Measurements from ENCODE around the gene RECQL5. TPM values are rescaled to one million over a fixed set of nuclear protein-coding genes. Genes with fewer than 3 reads are reported as not detected.

The RECQL5 gene
- total and polyA plus RNA-seq, 2 donors (not counting 1 experiment from before 2014, with no cell fraction given) = 58.5 to 70.5 TPM

DNA sequence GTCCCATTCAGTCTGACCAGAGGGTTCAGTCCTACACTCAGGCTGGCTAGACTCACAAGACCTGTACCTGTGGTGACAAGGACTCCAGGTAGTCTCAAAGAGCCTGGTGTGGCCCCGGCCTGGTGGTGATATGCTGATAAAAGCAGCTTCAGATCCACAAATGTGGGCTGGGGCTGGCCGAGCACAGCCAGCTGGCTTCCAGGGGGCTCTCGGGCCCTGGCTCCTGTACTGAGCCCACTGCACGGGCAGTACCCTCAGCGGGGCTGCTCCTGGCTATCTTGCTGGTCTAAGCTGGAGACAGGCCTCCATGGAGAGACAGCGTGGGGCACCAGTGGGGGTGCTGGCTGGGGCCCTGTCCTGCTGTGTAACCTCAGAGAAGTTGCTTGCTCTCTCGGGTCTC is 29.4 kb downstream of the RECQL5 start:
- Mint-ChIP-seq H3K9me3 (ENCODE audit: insufficient read depth) (no peaks in the 10 kb centered on the region), H3K4me3 (no peak overlapping the region), H3K4me1 (peaks cover 13% of the 10 kb centered on the region), H3K27ac (no peak overlapping the region), H3K27me3 (no peaks in the 10 kb centered on the region)
- ATAC-seq (ENCODE audit: low read depth) (no peak), DNase-seq (no peak)
- Histone ChIP-seq H3K79me2 (ENCODE audit: control insufficient read depth, insufficient read depth, low read length) (no peaks in the 10 kb centered on the region), H3K4me3 (ENCODE audit: control extremely low read depth in 1 of 5, extremely low read depth in 1 of 5, insufficient read depth in 1 of 5, low read depth in 2 of 5, low read length in 4 of 5) (no peak overlapping the region), H3K9me3 (ENCODE audit: control extremely low read depth in 1 of 3, control insufficient read depth in 2 of 3, insufficient read depth in 1 of 3, low read length in 2 of 3) (no peaks in the 10 kb centered on the region), H3K27ac (ENCODE audit: low read length in 2 of 2) (no peak overlapping the region), H3K9ac (ENCODE audit: low read length) (no peak overlapping the region), H3K4me1 (ENCODE audit: control insufficient read depth in 2 of 2, insufficient read depth in 2 of 2, low read length in 2 of 2) (peaks cover 9 to 18% of the 10 kb centered on the region in 2 donors), H2AFZ (ENCODE audit: insufficient read depth, low read depth, low read length, poor library complexity, severe bottlenecking) (no peak overlapping the region), H4K20me1 (ENCODE audit: control insufficient read depth, insufficient read depth, low read length, poor library complexity, severe bottlenecking) (peaks cover 9% of the 10 kb centered on the region), H3K27me3 (replicated peaks in 1 of 4; ENCODE audit: control extremely low read depth in 1 of 4, control insufficient read depth in 3 of 4, insufficient read depth in 4 of 4, low read length in 3 of 4) (no peaks in the 10 kb centered on the region), H3K36me3 (replicated peaks in 1 of 2; ENCODE audit: control extremely low read depth in 1 of 2, control insufficient read depth in 1 of 2, extremely low read depth in 1 of 2, insufficient read depth in 2 of 2, low read length in 1 of 2) (peaks cover 0 to 9% of the 10 kb centered on the region in 2 experiments), H3K4me2 (replicated peaks; ENCODE audit: low read depth, low read length, poor library complexity, severe bottlenecking) (no peak overlapping the region)
- POLR2A ChIA-PET = interaction anchor here (0.5 kb wide), 1 partner anchor 668 kb away, joined by 5 read pairs; no protein-coding TSS in a partner anchor
- TF ChIP-seq, protein P1, sequence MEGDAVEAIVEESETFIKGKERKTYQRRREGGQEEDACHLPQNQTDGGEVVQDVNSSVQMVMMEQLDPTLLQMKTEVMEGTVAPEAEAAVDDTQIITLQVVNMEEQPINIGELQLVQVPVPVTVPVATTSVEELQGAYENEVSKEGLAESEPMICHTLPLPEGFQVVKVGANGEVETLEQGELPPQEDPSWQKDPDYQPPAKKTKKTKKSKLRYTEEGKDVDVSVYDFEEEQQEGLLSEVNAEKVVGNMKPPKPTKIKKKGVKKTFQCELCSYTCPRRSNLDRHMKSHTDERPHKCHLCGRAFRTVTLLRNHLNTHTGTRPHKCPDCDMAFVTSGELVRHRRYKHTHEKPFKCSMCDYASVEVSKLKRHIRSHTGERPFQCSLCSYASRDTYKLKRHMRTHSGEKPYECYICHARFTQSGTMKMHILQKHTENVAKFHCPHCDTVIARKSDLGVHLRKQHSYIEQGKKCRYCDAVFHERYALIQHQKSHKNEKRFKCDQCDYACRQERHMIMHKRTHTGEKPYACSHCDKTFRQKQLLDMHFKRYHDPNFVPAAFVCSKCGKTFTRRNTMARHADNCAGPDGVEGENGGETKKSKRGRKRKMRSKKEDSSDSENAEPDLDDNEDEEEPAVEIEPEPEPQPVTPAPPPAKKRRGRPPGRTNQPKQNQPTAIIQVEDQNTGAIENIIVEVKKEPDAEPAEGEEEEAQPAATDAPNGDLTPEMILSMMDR (IDR thresholded peaks at IDR 0.05) = no peak
- no peak for TF ChIP-seq EZH2 (IDR thresholded peaks at IDR 0.05; ENCODE audit: borderline replicate concordance, insufficient read depth, low read depth, low read length, poor library complexity, severe bottlenecking)
- intact Hi-C loops (cut with micrococcal nuclease) = no loop called here
- CTCF ChIA-PET = interaction anchor here (2.8 to 19.7 kb wide), 2 partner anchors 16 to 110 kb away, joined by 7 to 389 read pairs; no protein-coding TSS in a partner anchor
- over 99% methylated on average over 7 of the region's 7 CpGs for WGBS (ENCODE audit: insufficient coverage)

DNA sequence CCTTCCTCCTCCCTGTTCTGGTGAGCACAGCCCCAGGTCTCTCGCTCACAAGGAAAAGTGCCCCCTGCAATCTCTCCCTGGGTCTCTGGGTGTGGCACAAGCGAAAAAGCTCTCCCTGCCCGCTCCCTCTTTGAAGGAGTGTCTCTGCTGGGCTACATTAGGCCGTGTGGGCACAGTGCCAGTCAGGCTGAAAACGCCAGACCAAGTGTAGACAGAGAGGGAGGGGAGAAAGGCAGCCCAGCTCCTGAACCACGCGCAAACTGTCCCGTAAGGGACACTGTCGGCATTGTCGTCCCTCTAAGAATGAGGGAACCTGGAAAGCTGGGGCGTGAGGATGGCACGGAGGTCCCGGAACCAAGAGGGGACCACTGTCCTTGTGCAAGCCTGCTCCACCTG is 29.8 kb downstream of the RECQL5 start:
- H3K27ac Mint-ChIP-seq = no peak overlapping the region
- WGBS (ENCODE audit: insufficient coverage) = 98% methylated on average over 13 of the region's 13 CpGs
- CTCF ChIA-PET = interaction anchor here (1.0 to 19.7 kb wide), 4 partner anchors 9 to 111 kb away, joined by 3 to 389 read pairs (median 5); a partner anchor contains a TSS
- no peak overlapping the region for H3K4me3 Mint-ChIP-seq
- Histone ChIP-seq H3K4me3 (ENCODE audit: control extremely low read depth in 1 of 5, extremely low read depth in 1 of 5, insufficient read depth in 1 of 5, low read depth in 2 of 5, low read length in 4 of 5) (no peak overlapping the region), H3K9ac (ENCODE audit: low read length) (no peak overlapping the region), H2AFZ (ENCODE audit: insufficient read depth, low read depth, low read length, poor library complexity, severe bottlenecking) (no peak overlapping the region), H3K9me3 (ENCODE audit: control extremely low read depth in 1 of 3, control insufficient read depth in 2 of 3, insufficient read depth in 1 of 3, low read length in 2 of 3) (no peaks in the 10 kb centered on the region), H4K20me1 (ENCODE audit: control insufficient read depth, insufficient read depth, low read length, poor library complexity, severe bottlenecking) (peaks cover 9% of the 10 kb centered on the region), H3K36me3 (replicated peaks in 1 of 2; ENCODE audit: control extremely low read depth in 1 of 2, control insufficient read depth in 1 of 2, extremely low read depth in 1 of 2, insufficient read depth in 2 of 2, low read length in 1 of 2) (peaks cover 0 to 8% of the 10 kb centered on the region in 2 experiments), H3K4me2 (replicated peaks; ENCODE audit: low read depth, low read length, poor library complexity, severe bottlenecking) (no peak overlapping the region), H3K27me3 (replicated peaks in 1 of 4; ENCODE audit: control extremely low read depth in 1 of 4, control insufficient read depth in 3 of 4, insufficient read depth in 4 of 4, low read length in 3 of 4) (no peaks in the 10 kb centered on the region), H3K79me2 (ENCODE audit: control insufficient read depth, insufficient read depth, low read length) (no peaks in the 10 kb centered on the region), H3K4me1 (ENCODE audit: control insufficient read depth in 2 of 2, insufficient read depth in 2 of 2, low read length in 2 of 2) (peaks cover 9 to 18% of the 10 kb centered on the region in 2 donors), H3K27ac (ENCODE audit: low read length in 2 of 2) (no peak overlapping the region)
- H3K9me3 Mint-ChIP-seq (ENCODE audit: insufficient read depth) = no peaks in the 10 kb centered on the region
- intact Hi-C loops (cut with micrococcal nuclease) = no loop called here
- DNase-seq = no peak
- POLR2A ChIA-PET = interaction anchor here (0.5 kb wide), 1 partner anchor 669 kb away, joined by 5 read pairs; no protein-coding TSS in a partner anchor
- no peaks in the 10 kb centered on the region for H3K27me3 Mint-ChIP-seq
- ATAC-seq (ENCODE audit: low read depth) = no peak
- TF ChIP-seq, protein P1 (IDR thresholded peaks at IDR 0.05) = no peak
- TF ChIP-seq EZH2 (IDR thresholded peaks at IDR 0.05; ENCODE audit: borderline replicate concordance, insufficient read depth, low read depth, low read length, poor library complexity, severe bottlenecking) = no peak
- peaks cover 13% of the 10 kb centered on the region for H3K4me1 Mint-ChIP-seq
